Activated T-cell treated with anti-CD3 and anti-CD28 coated beads, Interleukin-2, amount 50 U/mL, for 48 hours (primary cell): ENCODE data around the gene ZNRF3.
"Not testable (repeated sequence)": the region's sequence is repeated elsewhere in the genome, so short reads cannot be mapped to it uniquely, and the experiment has no call there.

Experiments used
- DNase-seq, 2 experiments: peaks; one replicate each; pipeline ENCODE4 v3.0.0-alpha.2; 2020

The ZNRF3 gene

DNA sequence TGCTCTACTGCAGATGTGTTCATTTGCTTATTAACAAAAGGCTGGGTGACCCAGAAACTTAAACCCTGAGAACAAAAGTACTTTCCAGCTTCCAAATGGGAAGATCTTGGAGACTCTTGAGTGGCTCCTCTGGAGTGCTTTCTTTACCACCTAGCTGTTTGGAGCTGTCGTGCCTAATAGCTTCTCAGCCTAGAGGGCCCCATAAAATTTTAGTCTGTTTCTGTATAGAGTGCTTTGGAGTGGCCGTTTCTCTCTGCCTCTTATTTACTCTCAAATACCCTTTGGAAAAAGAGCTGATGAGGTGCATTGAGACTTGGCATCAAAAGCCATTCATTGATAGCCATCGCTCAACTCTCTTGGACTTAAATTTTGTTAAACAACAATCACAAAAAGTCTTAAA, 50.7 kb downstream of the ZNRF3 start:
- no peak for DNase-seq

DNA sequence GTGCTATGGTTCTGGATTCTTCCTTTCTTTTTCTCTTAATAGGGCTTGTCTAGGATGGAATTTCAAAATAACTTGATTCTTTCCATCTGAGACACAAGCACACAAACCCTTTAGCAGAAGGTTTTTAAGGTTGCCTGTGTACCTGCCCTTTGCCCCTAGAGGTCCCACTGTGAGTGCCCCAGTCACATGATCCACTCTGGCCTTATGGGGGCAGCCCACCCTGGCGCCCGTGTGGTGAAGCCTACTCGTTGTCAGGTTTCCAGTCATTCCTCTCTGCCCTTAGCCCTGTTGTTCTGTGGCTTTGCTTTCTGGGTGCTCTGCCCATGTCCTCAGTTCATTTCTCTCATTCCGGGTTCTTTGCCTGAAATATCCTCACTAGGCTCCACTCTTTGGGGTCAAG, 51.8 kb downstream of the ZNRF3 start:
- no peak for DNase-seq

DNA sequence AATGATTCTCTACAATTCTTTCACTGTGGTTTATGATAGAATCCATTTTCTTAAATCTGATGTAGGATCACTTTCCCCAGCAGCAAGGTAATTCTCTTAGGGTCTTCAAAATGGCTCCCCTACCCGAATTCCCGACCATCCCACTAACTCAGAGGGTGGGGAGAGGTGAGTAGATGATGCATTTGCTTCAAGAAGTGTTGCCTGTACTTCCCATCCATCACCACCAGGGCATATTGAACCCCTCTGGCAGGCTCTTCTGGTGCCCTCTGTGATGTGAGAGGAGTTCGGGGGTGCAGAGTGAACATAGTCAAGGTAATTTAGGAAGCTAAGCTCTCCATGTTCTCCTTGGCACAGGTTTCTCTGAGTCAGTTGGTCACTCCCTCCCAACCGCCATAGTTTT, 52.3 kb downstream of the ZNRF3 start:
- DNase-seq: no peak

DNA sequence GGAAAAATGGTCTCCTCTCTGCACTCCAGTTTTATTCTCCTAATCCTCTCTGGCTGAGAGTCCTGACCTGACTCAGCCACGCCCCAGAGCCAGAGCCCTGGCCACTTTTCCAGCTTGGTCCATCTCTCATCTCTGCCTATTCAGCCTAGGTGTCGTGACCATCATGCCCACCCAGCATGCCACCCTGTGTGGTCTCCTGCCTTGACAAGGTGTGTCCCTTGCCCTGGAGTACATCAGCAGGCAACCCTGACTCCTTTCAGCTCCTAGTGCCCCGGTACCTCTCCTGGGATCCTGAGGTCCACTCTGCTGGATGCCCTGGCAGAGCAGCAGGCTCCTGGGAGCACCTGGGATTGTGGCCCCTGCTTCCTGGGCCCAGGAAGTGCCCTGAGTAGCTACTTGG, 52.8 kb downstream of the ZNRF3 start:
- DNase-seq: no peak

DNA sequence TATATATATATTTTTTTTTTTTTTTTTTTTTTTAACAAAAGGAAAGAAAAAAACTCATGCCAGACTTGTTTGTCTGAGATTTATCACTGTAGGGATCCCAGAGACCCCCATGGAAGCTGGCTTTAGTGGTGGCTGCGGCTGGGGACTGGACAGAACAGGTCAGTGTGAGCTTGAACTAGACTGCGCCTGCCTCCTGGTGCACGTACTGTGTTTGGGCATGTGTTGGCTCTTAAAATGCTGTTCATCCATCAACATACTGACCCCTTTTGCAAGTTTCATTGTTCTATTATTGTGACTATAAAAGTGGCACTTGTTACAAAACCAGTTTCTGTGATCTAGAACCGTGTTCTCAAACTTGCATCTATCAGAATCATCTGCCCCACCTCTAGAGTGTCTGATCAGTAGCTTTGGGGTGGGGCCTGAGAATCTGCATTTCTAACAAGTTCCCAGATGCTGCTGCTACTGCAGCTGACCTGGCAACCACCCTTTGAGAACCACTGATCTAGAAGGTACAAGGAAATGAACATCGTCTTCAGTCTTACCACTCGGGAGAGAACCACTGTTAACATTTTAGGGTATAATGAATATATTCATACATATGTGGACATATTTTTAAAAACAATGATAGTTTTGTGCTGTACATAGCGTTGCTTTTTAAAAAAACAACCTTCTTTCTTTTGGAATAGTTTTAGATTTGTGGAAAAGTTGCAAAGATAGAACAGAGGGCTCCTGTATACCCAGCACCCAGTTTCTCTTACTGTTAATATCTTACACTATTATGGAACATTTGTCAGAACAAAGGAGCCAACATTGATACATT, 54.0 kb downstream of the ZNRF3 start:
- DNase-seq: no peak

DNA sequence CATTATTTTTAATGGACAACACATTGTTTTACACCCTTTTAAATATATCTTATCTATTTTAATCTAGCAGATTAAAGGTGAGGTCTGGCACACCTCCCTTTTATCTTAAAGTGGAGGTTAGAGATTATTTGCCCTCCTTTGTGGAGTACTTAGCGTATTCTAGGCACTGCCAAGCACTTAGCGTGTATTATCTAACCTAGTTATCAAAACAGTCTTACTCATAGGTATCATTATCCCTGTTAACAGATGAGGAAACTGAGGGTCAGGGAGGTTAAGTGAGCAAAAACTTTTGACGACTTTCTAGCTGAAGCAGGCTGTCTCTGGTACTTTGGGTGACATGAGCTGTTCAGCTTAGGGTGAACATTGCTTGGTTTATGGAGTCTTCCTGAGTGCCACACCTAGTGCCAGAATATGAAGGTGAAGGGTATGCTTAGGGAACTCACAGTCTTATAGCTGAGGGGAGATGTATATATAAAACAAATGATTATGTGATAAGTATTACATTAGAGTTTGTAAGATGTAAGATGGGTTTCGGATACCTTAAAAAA, 55.0 kb downstream of the ZNRF3 start:
- no peak for DNase-seq

DNA sequence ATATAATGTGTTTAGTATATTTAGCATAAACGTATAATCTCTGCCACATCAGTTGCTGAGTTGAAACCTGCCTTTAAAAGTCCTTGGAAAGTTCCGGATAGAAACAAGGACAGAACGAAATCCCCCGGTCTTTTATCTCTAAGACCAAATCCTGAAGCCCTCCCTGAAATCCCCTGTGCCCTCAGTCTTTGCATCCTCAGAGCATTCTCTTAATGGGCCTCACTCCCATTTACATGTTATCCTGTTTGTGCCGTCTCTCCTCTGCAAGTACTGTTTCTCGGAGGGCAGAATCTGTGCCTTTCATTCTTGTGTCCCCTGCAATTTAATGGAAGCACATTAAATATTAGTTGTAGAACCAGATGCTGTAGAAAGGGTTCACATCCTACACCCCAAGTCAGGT, 56.0 kb downstream of the ZNRF3 start:
- no peak for DNase-seq

DNA sequence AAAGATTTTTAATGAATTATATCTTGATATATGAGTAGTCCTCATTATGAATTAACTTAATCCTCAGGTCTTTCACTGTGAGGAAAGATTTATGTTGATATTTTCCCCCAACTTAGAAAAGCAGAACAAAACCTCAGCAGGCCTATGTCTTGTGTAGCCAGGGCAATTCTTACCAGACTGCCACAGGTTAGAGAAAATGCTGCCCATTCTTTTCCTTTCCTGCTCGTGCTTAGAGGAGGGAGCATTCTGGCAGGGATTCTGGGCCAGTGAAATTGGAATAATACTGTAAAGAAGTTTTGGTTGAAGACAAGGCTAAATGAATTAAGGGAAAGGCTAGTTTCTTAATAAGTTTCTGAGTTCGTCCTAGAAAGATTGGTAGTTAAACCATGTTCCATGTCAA, 56.6 kb downstream of the ZNRF3 start:
- no peak for DNase-seq

DNA sequence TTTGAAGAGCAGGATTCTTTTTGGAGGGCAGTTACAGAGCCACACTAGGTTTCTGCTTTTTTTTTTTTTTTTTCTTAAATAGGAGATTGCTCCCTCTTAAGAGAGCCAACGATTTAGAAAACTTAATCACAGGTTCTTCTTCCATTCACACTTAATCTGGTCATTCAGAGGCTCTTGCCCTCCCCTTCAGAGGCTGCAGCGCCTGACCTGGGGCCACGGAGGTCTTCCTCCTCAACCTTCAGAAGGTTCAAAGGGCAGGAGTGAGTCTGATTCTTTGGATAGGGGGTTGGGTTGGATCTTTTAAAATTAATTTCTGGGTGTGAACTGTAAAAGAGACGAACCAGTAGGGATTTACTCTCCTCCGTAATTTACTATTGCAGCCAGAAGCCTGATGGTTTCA, 57.1 kb downstream of the ZNRF3 start:
- no peak for DNase-seq

DNA sequence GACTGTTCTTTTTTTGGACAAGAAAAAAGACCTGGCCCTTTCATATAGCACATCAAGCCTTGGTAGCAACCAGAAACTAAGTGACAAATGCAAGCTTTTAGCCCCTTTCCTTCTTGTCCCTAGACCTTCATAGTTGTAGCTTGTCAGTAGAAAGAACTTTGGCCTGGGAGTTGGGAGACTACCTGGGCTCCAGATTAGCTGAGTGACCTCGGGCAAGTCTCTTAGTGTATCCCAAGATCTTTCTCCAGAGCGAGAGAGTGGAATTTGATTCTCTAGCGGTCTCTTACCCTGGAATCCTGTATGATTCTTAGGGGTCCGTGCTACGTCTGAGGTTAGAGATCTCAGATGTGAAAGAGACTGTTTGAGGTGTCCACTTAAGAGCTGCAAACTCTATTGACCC, 59.0 kb downstream of the ZNRF3 start:
- no peak for DNase-seq

DNA sequence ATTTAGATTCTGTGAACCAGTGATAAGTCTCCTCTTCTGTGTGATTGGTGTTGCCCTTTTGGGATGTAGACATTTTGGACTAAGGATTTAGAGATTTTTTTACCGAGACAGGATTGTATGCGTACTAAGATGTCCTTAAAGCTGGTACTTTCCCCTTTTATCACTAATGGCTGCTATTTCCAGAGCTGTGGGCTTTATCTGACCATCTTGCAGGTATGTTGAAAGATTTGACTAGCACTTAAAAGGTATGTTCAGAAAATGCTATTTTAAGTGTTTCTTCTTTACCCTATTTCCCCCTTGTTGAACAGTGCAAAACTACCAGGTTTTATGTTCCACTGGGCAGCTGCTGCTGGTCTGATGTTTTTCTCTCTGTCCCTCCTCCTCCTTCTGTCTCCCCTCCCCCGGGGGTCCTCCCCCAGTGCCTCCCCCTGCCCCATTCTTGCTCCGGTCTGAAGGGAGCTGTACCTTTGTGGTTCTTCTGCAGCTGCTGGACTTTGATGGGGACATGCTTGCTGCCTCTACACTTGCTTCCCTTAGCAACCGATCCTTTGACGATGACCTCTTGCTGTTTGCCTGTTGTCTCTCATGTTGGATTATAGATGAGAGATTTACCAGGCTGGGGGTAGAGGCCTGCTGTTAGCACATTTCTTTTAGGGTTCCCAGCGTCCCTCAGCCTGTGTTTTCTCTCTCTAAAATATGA, 59.6 kb downstream of the ZNRF3 start:
- no peak for DNase-seq

DNA sequence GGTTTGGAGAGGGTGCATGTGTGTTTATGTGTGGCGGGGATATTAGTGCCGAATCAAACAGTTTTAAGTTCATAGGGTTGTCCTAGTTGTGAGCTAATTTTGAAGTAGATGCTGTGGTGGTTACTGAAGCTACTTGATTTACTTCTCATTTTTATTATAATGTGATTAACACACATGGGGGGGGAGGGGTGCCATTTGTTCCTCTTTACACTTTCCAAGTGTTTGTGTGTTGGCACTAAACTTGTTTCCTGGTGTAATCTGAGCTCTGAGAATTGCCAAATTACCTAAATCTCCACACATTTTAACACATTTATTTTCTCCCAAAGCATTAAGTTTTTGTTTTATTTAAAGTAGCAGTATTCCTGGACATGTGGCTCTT, 60.1 kb downstream of the ZNRF3 start:
- no peak for DNase-seq

DNA sequence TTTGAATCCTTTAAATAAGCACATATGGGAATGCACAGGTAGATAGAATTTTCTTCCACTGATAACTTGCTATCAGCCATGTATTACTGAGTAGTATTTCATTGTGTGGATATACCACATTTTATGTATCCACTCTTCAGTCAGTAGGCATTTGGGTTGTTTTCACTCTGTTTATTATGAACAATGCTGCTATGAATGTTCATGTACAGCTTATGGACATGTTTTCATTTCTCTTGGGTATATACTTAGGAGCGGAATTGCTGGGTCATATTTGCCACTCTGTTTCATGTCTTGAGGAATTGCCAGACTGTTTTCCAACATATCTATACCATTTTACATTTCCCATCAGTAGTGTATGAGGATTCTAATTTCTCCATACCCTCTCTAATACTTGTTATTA, 63.8 kb downstream of the ZNRF3 start:
- DNase-seq: no peak

DNA sequence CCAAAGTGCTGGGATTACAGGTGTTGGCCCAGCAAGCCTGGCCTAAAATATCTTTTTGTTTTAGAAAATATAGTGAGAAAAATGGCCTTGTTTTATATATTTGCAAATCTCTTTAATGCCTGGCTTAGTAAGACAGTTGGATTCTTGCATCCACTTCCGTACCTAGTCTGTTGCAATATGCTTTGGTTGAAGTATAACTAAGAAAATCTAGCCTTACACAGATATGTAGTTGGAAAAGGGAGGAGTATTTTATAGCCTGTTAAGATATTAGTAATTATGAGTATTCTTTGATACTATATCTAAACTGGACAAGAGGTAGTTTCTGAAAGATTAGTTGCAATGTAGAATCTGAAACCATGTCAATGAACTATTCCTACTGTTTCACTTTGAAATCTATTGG, 65.1 kb downstream of the ZNRF3 start:
- no peak for DNase-seq

DNA sequence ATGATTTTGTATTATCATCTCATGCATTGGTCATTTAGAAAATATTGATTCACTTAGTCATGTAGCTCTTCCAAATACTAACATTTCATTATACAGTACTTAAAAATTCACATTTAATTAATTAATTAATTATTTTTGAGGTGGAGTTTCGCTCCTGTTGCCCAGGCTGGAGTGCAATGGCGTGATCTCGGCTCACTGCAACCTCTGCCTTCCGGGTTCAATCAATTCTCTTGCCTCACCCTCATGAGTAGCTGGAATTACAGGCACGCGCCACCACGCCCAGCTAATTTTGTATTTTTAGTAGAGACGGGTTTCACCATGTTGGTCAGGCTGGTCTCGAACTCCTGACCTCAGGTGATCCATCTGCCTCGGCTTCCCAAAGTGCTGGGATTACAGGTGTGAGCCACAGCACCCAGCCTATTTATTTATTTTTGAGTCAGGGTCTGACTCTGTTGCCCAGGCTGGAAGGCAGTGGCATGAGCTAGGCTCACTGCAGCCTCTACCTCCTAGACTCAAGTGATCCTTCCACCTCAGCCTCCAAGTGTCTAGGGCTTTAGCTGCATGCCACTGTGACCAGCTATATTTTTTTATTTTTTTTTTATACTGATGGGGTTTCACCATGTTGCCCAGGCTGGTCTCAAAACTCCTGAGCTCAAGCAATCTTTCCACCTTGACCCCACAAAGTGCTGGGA, 65.6 kb downstream of the ZNRF3 start:
- not testable (repeated sequence) for DNase-seq

DNA sequence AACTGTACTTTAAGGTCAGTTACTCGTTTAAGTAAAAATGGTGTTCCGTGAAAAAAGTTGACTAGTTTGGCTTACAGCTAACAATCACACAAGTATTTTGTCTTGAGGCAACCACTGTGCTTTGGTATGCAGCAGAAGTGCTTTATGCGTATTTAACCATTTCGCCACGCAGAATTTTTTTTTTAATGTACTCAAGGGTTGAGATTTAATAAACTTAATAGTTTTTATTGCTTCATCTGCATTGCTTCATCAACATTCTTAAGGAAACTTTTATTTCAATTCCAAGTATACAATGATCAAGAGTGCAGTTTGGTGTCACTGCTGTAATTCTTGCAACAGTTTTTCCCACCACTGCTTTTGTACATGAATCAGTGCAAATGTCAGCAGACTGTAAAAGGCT, 66.4 kb downstream of the ZNRF3 start:
- DNase-seq: no peak

DNA sequence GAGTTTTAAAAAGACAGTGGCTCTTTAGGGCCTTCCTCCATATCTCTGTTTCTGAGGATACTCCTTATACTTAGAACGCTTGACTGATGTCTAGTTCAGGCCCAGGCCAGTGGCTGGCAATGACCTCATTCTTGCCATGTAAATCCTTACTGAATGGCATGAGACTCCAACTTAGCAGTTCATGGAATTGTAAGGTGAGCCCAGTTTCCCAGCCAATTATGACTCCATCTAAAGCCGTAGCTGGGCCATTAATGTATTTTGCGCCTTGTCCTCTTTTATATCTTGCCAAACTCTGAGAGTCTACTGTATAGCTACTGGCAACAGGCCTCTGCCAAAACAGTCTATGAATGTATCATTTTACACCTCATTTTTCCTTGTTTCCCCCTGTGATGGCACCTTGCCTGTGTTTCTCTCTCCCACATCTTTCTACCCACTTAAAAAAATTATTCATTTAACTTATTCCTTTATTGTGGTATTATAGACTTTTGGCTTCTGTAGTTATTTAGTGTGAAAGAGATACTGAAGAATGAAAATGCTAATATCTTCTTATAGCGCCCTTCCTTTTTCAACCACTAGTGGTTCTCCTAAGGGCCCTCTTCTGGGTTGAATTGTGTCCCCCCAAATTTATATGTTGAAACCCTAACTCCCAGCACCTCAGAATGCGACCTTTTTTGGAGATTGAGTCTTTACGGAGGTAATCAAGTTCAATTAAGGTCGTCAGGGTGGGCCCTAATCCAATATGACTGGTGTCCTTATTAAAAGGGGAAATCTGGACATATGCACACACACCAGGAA, 67.4 kb downstream of the ZNRF3 start:
- no peak for DNase-seq

DNA sequence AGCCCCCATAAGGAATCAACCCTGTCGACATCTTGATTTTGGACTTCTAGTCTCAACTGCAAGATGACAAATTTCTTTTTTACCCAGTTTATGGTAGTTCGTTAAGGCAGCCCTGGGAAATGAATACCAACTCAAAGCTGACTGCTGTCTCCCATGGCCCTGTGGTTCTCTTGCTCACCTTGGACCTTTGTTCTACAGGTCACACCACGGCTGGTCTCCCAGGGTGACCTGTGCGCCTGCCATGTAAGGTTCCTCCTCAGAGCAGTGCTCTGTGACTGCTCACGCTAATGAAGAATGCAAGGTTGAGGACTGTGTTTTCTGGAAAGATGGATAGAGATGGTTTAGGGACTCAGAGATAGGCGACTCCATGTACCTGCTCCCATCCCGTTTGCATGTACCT, 68.2 kb downstream of the ZNRF3 start:
- no peak for DNase-seq

DNA sequence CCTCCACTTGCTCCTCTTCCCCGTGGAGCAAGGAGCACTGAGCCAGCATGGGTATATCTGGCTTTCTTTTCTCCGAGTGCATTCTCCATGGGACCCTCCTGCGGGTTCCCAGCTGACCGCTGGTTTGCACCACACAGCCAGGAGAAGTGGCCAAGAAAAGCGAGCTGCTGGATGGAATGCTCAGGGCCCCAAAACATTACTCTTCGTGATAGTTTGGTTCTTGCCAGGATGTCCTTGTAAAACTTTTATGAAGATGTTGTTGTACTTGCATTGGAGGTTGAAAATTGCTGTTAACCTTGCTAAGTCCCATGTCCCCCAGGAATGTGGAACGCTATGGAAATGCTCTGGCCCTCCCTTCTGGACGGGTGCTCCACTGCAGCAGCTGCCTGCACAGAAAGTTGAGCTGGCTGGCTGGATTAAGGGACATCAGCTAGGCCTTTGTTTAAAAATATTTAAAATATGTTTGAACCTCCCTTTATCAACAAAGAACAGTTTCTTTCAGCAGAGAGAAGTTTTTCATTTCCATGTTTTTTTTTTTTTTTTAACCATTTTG, 68.7 kb downstream of the ZNRF3 start:
- no peak for DNase-seq

DNA sequence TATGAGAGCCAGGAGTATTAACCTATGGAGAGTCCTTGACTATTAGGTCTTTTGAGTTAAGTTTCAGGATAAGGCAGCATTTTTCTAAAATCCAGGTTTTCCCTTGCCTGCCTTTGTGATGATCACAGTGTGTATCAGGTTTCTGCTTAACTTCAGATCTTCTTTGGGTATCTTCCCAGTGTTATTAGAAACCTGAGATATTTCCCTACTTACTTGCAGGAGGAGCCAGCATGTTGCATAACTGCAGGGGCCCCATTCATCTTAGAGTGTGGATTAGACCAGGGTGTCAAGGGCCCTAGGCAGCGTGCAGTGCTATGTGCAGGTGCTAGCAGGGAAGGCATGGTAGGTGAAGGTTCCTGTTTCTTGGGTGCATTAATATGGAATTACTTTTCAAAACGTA, 69.5 kb downstream of the ZNRF3 start:
- DNase-seq: no peak

DNA sequence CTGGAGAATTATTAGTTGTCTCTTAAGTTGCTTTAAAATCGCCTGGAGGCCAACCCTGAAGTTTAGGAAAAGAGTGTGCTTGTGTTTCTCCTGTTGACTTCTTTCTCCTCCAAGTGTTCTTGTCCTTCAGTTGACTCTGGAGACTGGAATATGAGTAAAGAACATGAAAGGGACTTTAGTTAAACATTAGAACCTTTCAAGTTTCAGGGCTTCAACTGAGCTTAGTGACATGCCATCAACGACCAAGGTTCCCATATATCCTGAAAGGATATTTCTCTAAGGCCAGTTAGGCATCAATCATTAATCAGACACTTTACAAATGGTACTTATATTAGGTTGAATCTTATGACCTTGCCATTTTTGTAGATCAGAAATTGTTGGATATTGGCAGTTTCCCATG, 70.0 kb downstream of the ZNRF3 start:
- no peak for DNase-seq

DNA sequence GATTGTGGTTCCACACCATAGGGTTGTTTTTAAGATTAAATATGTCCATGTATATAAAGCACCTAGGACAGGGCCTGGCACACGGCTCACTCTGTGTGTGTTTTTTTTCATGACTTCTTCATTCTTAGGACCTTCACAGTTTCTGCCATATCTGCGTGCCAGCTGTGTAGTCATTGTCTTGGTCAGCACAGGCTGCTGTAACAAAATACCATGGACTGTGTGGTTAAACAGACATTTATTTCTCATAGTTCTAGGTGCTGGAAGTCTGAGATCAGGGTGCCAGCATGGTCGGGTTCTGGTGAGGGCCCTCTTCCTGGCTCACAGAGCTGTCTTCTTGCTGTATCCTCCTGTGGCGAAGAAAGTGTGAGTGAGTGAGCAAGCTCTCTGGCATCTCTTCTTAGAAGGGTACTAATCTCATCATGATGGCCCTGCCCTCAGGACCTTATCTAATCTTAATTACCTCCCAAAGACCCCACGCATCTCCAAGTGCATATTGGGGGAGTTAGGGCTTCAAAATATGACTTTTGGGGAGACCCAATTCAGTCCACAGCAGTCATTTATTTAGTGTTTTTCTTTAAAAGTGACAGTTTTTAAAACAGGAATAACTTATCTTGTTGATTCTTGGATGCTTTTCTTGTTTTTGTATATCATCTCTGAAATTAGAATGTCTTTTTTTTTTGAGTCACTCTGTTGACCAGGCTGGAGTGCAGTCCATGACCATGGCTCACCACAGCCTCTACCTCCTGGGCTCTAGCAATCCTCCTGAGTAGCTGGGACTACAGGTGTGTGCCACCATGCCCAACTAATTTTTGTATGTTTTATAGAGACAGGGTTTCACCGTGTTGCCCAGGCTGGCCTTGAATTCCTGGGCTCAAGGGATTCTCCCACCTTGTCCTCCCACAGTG, 70.9 kb downstream of the ZNRF3 start:
- no peak for DNase-seq
